T-cell (primary cell): Measurements from ENCODE around the gene TBC1D7. TPM values are rescaled to one million over a fixed set of nuclear protein-coding genes. Genes with fewer than 3 reads are reported as not detected.

ENCODE experiments used
- ATAC-seq, 4 experiments: fragments of 200-7000 bp in 3 of 4; fragments of 150-1000 bp in 1 of 4; cut with Tn5 transposase; replicated peaks in 1 of 4; 1 replicate in 3 of 4; 2 replicates in 1 of 4; pipeline ENCODE4 v1.10.0; 2021; ENCODE audit warnings: moderate library complexity in 3 of 4, mild to moderate bottlenecking in 2 of 4, moderate number of reproducible peaks in 1 of 4
- CTCF ChIA-PET, 2 donors: fragments of 300-600 bp; sonication (Branson Sonifier 250); formaldehyde crosslinking; loops; one replicate each; lab custom pipeline; 2022; ENCODE audit warnings: antibody characterized with exemption in 2 of 2; lab: Charles Lee
- POLR2A ChIA-PET, 2 donors: fragments of 300-600 bp; sonication (Branson Sonifier 250); formaldehyde crosslinking; loops; one replicate each; lab custom pipeline; 2022; ENCODE audit warnings: antibody characterized with exemption in 2 of 2; lab: Charles Lee
- DNase-seq, 35 experiments: peaks; one replicate each; pipeline versions ENCODE4 v3.0.0 to v3.0.0-alpha.2; 2013 to 2023
- H3K27ac ChIP-seq: one replicate; pipeline ENCODE4 v1.5.1; 2013; ENCODE audit warnings: low read length
- H3K27me3 ChIP-seq, 2 experiments: replicated peaks in 1 of 2; 1 replicate in 1 of 2; 2 replicates in 1 of 2; pipeline versions ENCODE4 v1.6.1 to v1.7.0; 2013; ENCODE audit warnings: low read length in 1 of 2, mixed read lengths in 1 of 2; ENCODE audit not compliant: control insufficient read depth in 2 of 2, insufficient read depth in 2 of 2; ENCODE audit errors: extremely low read depth in 1 of 2
- H3K36me3 ChIP-seq, 2 donors: 1 replicate in 1 of 2; 2 replicates in 1 of 2; pipeline versions ENCODE4 v1.6.1 to v1.7.0; 2013; ENCODE audit warnings: low read length in 1 of 2; ENCODE audit not compliant: control insufficient read depth in 2 of 2, insufficient read depth in 1 of 2; ENCODE audit errors: extremely low read depth in 1 of 2
- H3K4me1 ChIP-seq, 2 experiments: 1 replicate in 1 of 2; 2 replicates in 1 of 2; pipeline versions ENCODE4 v1.6.1 to v1.7.0; 2013; ENCODE audit warnings: low read length in 2 of 2, mixed read lengths in 1 of 2; ENCODE audit not compliant: insufficient read depth in 2 of 2, control insufficient read depth in 1 of 2; ENCODE audit errors: extremely low read depth in 1 of 2
- H3K4me3 ChIP-seq, 2 donors: 1 replicate in 1 of 2; 2 replicates in 1 of 2; pipeline versions ENCODE4 v1.5.1 to v1.7.0; 2013; ENCODE audit warnings: mild to moderate bottlenecking in 2 of 2, low read length in 1 of 2, moderate library complexity in 1 of 2; ENCODE audit not compliant: control insufficient read depth in 1 of 2; ENCODE audit errors: extremely low read depth in 1 of 2
- H3K9me3 ChIP-seq: 2 replicates; pipeline ENCODE4 v1.7.0; 2013
- H3K27ac Mint-ChIP-seq, 2 donors: one replicate each; pipeline ENCODE4 v1.8.0; 2020 to 2021; ENCODE audit warnings: mild to moderate bottlenecking in 2 of 2, mixed read lengths in 2 of 2
- H3K27me3 Mint-ChIP-seq, 2 donors: one replicate each; pipeline ENCODE4 v1.8.0; 2021 to 2022; ENCODE audit warnings: mixed read lengths in 2 of 2
- H3K36me3 Mint-ChIP-seq: one replicate; pipeline ENCODE4 v1.8.0; 2021; ENCODE audit warnings: mixed read lengths
- H3K4me1 Mint-ChIP-seq, 3 donors: one replicate each; pipeline ENCODE4 v1.8.0; 2020 to 2022; ENCODE audit warnings: mixed read lengths in 3 of 3, mild to moderate bottlenecking in 1 of 3
- H3K4me3 Mint-ChIP-seq, 3 donors: one replicate each; pipeline ENCODE4 v1.8.0; 2020 to 2022; ENCODE audit warnings: mild to moderate bottlenecking in 3 of 3, mixed read lengths in 3 of 3, moderate library complexity in 3 of 3
- H3K9me3 Mint-ChIP-seq, 3 donors: one replicate each; pipeline ENCODE4 v1.8.0; 2020 to 2022; ENCODE audit warnings: mixed read lengths in 3 of 3
- WGBS: methylation state at CpG from one replicate; pipeline ENCODE4 v1.1.5; 2013; ENCODE audit warnings: missing lambda C conversion rate; ENCODE audit not compliant: insufficient coverage; 5-methylcytosine and 5-hydroxymethylcytosine counted together
- total RNA-seq, 35 experiments: library from RNA in 6 of 35; stranded (reverse) in 6 of 35; fragments of 120-200 nt in 1 of 35; gene quantifications; one replicate each; pipeline versions ENCODE4 v1.2.1 to v1.2.4 and lab custom pipeline; 2013 to 2026

Gene TBC1D7
- total RNA-seq, 5 donors from 2014 or later (not counting 1 experiment from before 2014, with no cell fraction given), result 12.7 to 16.2 (median 14.6) TPM

DNA sequence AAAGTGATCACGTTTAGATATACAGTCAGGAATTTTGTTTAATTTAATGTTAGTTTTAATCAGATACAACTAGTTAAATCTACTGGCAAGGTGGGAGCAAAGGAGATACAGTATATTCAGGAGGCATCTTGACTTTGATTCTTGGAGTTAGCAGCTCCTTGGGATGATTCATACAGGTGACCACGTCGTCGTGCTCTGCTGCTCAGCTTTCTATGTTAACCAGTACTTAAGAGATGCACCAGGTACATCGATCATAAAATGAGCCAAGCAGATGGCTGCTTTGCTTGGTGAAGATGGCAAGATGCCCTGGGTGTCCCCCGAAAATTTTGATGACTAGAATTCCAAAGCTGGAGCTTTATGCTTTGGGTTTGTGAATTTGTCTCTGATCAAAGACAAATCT lies 64.7 kb downstream of the TBC1D7 start:
- peaks cover 0 to 7% of the 10 kb centered on the region in 2 experiments for H3K4me1 ChIP-seq
- ChIA-PET CTCF (no interaction called here), POLR2A (no interaction called here)
- Mint-ChIP-seq H3K36me3 (peaks cover 11% of the 10 kb centered on the region), H3K9me3 (no peaks in the 10 kb centered on the region), H3K27me3 (no peaks in the 10 kb centered on the region), H3K4me3 (no peak overlapping the region), H3K4me1 (peaks cover 10 to 14% (median 13%) of the 10 kb centered on the region in 3 donors), H3K27ac (no peak overlapping the region)
- no peak overlapping the region for H3K27ac ChIP-seq
- H3K27me3 ChIP-seq, result peaks cover 0 to 4% of the 10 kb centered on the region in 2 experiments
- no peaks in the 10 kb centered on the region for H3K9me3 ChIP-seq
- DNase-seq, result no peak
- no peak overlapping the region for H3K4me3 ChIP-seq
- no peaks in the 10 kb centered on the region for H3K36me3 ChIP-seq
- ATAC-seq, result no peak
- 93% methylated on average over 4 of the region's 6 CpGs for WGBS

DNA sequence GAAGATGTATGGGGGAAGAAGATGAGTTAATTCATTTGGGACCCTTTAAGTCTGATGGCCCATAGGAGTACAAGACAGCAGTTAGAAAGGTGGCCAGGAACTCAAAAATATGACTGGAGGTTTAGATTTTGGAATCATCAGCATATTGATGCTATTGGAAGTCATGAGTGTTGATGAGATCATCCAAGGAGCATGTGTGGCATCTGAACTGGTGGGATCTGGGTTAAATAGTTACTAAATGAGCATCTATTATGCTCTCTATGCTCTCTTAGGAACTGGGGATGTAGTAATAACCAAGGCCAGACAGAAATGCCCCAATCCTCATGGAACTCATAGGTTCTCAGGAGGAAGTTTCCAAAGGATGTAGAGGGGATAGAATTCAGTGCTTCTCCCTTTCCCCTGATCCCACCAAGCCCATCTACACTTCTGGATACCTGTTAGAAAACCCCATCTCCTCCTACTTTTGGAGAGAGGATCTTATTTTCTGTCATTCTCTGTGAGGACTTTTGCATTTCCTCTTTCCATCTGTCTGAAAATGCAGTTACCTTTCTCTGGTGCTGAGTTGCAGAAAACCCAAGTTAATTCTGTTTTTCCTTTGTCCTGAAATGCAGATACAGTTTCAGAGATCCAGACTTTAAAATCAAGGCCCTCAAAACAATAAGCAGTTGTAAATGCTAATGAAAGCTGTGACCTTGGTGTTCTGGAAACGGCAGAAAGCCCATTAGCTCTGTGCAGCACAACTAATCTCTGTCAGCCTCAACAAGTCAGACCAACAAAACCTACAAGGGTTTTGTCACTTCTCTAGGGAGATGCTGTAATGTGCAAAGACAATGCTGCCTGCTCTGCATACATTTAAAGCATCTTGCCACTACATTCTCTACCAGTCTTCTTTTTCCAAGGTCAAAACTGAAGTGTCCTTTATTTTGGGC lies 65.8 kb downstream of the TBC1D7 start:
- DNase-seq, result no peak
- Histone ChIP-seq H3K4me1 (peaks cover 0 to 7% of the 10 kb centered on the region in 2 experiments), H3K27ac (no peak overlapping the region), H3K36me3 (no peaks in the 10 kb centered on the region), H3K4me3 (no peak overlapping the region), H3K27me3 (peaks cover 0 to 4% of the 10 kb centered on the region in 2 experiments), H3K9me3 (no peaks in the 10 kb centered on the region)
- POLR2A ChIA-PET, result no interaction called here
- WGBS, result no CpG with 5 or more reads among the region's 1 CpG
- Mint-ChIP-seq H3K36me3 (peaks cover 9% of the 10 kb centered on the region), H3K9me3 (no peaks in the 10 kb centered on the region), H3K4me3 (no peak overlapping the region), H3K4me1 (peaks cover 10 to 14% (median 13%) of the 10 kb centered on the region in 3 donors), H3K27ac (no peak overlapping the region), H3K27me3 (no peaks in the 10 kb centered on the region)
- ATAC-seq, result no peak
- CTCF ChIA-PET, result no interaction called here

DNA sequence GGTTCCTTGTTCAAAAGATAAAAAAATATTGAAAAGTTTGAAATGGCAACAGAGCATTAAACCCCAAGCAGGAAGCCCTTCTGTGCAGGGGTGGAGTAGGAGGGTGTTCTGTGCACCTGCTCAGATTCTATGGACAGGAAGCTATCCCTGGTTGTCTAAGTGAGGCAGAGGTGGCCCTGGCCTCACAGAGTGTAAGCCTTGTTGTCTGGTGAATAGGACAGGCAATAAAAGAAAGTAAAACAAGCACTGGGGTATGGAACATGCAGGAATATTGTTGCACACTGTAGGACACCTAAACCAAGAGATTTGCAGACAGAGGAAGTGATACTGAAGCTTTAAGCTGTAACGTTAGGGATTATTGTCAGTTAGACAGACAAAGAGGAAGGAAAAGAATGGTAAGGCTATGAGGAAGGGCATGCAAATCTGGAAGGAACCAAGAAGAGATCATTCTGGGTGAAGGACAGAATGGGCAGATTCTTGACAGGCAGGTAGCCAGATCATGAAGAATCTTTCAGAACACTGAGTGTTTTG lies 66.8 kb downstream of the TBC1D7 start:
- ChIA-PET CTCF (no interaction called here), POLR2A (no interaction called here)
- Mint-ChIP-seq H3K36me3 (no peaks in the 10 kb centered on the region), H3K27ac (peak overlapping the region in 1 of 2 donors; percentile 5), H3K4me1 (peaks cover 10 to 14% (median 13%) of the 10 kb centered on the region in 3 donors), H3K27me3 (no peaks in the 10 kb centered on the region), H3K4me3 (no peak overlapping the region), H3K9me3 (peaks cover 0 to 4% (median 0%) of the 10 kb centered on the region in 3 donors)
- Histone ChIP-seq H3K4me3 (no peak overlapping the region), H3K36me3 (no peaks in the 10 kb centered on the region), H3K27me3 (peaks cover 0 to 4% of the 10 kb centered on the region in 2 experiments), H3K27ac (no peak overlapping the region), H3K4me1 (peaks cover 0 to 7% of the 10 kb centered on the region in 2 experiments), H3K9me3 (no peaks in the 10 kb centered on the region)
- DNase-seq, result peak in 8 of 35 experiments; percentile 2 to 34 (median 10)
- peak in 3 of 4 experiments; percentile 52 to 61 (median 53) for ATAC-seq
- 15% methylated on average over 1 of the region's 1 CpG for WGBS

DNA sequence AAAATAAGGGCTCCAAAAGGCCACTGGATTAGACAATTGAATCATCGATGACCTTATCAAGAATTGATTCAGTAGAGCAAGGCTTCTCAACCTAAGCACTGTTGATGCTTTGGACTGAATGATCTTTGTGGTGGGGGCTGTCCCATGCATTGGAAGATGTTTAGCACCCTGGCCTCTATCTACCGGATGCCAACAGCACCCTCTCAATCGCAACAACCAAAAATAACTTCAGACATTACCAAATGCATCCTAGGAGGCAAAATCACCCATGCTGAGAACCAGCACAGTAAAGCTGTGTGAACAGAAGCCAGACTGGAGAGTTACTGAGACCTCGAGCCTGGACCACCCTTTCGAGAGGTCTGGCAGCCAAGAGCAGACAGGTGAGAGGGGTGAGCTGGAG lies 67.5 kb downstream of the TBC1D7 start:
- CTCF ChIA-PET, result no interaction called here

DNA sequence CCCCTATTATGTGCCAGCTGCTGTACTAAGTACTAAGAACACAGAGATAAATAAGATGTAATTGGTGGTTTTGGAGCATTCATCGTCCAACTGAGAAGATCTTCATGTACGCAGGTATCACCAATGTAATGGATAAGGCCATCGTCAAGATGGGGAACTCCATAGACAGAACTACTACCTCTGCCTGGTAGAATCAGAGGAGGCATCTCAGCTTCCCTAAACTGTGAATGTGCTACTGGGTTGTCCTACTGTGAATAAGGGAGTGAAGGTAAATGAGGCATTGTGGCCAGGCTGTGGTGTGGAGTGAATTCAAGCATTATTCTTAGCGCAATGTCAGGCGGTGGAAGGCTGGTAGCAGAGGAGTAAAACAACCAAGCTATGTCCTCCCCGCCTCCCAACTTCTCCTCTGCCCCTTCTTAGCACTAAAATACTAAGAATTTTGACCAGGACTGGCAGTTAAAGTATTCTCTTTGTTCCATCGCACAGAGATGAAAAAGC lies 68.2 kb downstream of the TBC1D7 start:
- ChIA-PET CTCF (no interaction called here), POLR2A (no interaction called here)
- H3K27ac ChIP-seq, result no peak overlapping the region
- H3K27me3 Mint-ChIP-seq, result no peaks in the 10 kb centered on the region
- H3K27me3 ChIP-seq, result peaks cover 0 to 4% of the 10 kb centered on the region in 2 experiments
- no peak overlapping the region for H3K27ac Mint-ChIP-seq
- no peak overlapping the region for H3K4me3 ChIP-seq
- WGBS, result 82% methylated on average over 2 of the region's 7 CpGs
- no peaks in the 10 kb centered on the region for H3K36me3 ChIP-seq
- peaks cover 0 to 7% of the 10 kb centered on the region in 2 experiments for H3K4me1 ChIP-seq
- ATAC-seq (no peak), DNase-seq (no peak)
- peaks cover 10 to 14% (median 13%) of the 10 kb centered on the region in 3 donors for H3K4me1 Mint-ChIP-seq
- no peaks in the 10 kb centered on the region for H3K9me3 ChIP-seq
- no peak overlapping the region for H3K4me3 Mint-ChIP-seq
- H3K36me3 Mint-ChIP-seq, result no peaks in the 10 kb centered on the region
- H3K9me3 Mint-ChIP-seq, result peaks cover 0 to 6% (median 0%) of the 10 kb centered on the region in 3 donors

More for the DNA sequence above, 67.5 kb downstream of the TBC1D7 start:
- no peak for DNase-seq
- Histone ChIP-seq H3K4me3 (no peak overlapping the region), H3K4me1 (peaks cover 0 to 7% of the 10 kb centered on the region in 2 experiments), H3K9me3 (no peaks in the 10 kb centered on the region), H3K27me3 (peaks cover 0 to 4% of the 10 kb centered on the region in 2 experiments), H3K36me3 (no peaks in the 10 kb centered on the region), H3K27ac (no peak overlapping the region)
- Mint-ChIP-seq H3K9me3 (peaks cover 0 to 6% (median 0%) of the 10 kb centered on the region in 3 donors), H3K36me3 (no peaks in the 10 kb centered on the region), H3K27me3 (no peaks in the 10 kb centered on the region), H3K27ac (no peak overlapping the region), H3K4me1 (peaks cover 10 to 14% (median 13%) of the 10 kb centered on the region in 3 donors), H3K4me3 (no peak overlapping the region)
- WGBS, result 81% methylated on average over 2 of the region's 5 CpGs
- POLR2A ChIA-PET, result no interaction called here
- ATAC-seq, result no peak

DNA sequence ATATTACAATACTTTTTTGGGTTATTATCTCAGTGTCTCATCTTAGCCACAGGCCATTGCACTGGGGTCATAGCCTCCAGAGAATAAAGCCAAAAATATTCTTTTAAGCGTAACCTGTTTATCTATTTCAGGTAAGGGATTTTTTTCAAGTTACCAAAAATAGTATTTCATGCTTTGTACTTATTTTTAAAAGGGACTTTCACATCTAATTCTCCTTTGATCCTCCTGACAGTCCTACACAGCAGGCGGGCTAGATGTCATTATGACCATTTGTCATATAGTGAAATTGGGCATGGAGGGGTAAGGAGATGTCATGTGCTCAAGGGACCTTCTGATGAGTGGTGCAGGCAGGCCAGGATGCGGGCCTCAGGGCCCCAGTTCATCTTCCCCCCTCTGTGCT lies 68.9 kb downstream of the TBC1D7 start:
- Mint-ChIP-seq H3K4me3 (no peak overlapping the region), H3K9me3 (peaks cover 0 to 6% (median 0%) of the 10 kb centered on the region in 3 donors), H3K4me1 (peaks cover 10 to 14% (median 13%) of the 10 kb centered on the region in 3 donors), H3K36me3 (no peaks in the 10 kb centered on the region), H3K27me3 (no peaks in the 10 kb centered on the region), H3K27ac (no peak overlapping the region)
- H3K36me3 ChIP-seq, result no peaks in the 10 kb centered on the region
- no CpG with 5 or more reads among the region's 3 CpGs for WGBS
- H3K27me3 ChIP-seq, result peaks cover 0 to 4% of the 10 kb centered on the region in 2 experiments
- no peak for ATAC-seq
- no peak overlapping the region for H3K27ac ChIP-seq
- H3K4me3 ChIP-seq, result no peak overlapping the region
- ChIA-PET CTCF (no interaction called here), POLR2A (interaction anchor here in 1 of 2 donors (0.5 kb wide), 1 partner anchor 51 kb away, joined by 7 read pairs; no protein-coding TSS in a partner anchor)
- DNase-seq, result no peak
- H3K4me1 ChIP-seq, result peaks cover 0 to 7% of the 10 kb centered on the region in 2 experiments
- no peaks in the 10 kb centered on the region for H3K9me3 ChIP-seq
